ENCODE data around the gene NSFL1C.

- no peak for TF ChIP-seq CTCF (IDR thresholded peaks at IDR 0.05)
- no peak for TF ChIP-seq POLR2A (IDR thresholded peaks at IDR 0.05)
Observed at GRCh38 chr20:1465470-1466210, 1.0 kb downstream of the NSFL1C start.
